GM06990 (cell line): ENCODE data around the gene SPRED1.

Experiments
- DNase-seq: peaks from one replicate; pipeline ENCODE4 v3.0.0-alpha.2; 2011; ENCODE audit not compliant: insufficient read length; ENCODE audit errors: extremely low read depth
- H3K27me3 ChIP-seq: replicated peaks from 2 replicates; pipeline ENCODE4 v1.6.0; 2011; ENCODE audit warnings: low read length; ENCODE audit not compliant: control insufficient read depth, insufficient read depth
- H3K36me3 ChIP-seq: 2 replicates; pipeline ENCODE4 v1.5.1; 2011; ENCODE audit warnings: low read length; ENCODE audit not compliant: control insufficient read depth, insufficient read depth
- H3K4me3 ChIP-seq: replicated peaks from 2 replicates; pipeline ENCODE4 v1.5.1; 2011; ENCODE audit warnings: low read depth, mild to moderate bottlenecking, control low read depth, low read length
- CTCF ChIP-seq: IDR thresholded peaks from 2 replicates; pipeline ENCODE4 v1.5.1; 2011; ENCODE audit warnings: low read length, control low read depth, mild to moderate bottlenecking, inconsistent platforms; ENCODE audit not compliant: insufficient read depth, poor library complexity, severe bottlenecking

SPRED1 gene

GRCh38 chr15:38211249-38211648 lies 41.4 kb upstream of the SPRED1 start:
- Histone ChIP-seq H3K4me3 (no peak overlapping the region), H3K27me3 (no peaks in the 10 kb centered on the region), H3K36me3 (no peaks in the 10 kb centered on the region)
- TF ChIP-seq CTCF = no peak
- no peak for DNase-seq

- no peak overlapping the region for H3K4me3 ChIP-seq
- H3K27me3 ChIP-seq = no peaks in the 10 kb centered on the region
- no peak for DNase-seq
- TF ChIP-seq CTCF = no peak
- H3K36me3 ChIP-seq = no peaks in the 10 kb centered on the region
Observed at GRCh38 chr15:38211811-38212210, 40.8 kb upstream of the SPRED1 start.

- no peak for TF ChIP-seq CTCF
- Histone ChIP-seq H3K4me3 (no peak overlapping the region), H3K36me3 (no peaks in the 10 kb centered on the region), H3K27me3 (no peaks in the 10 kb centered on the region)
- no peak for DNase-seq
Observed at GRCh38 chr15:38212729-38213351, 39.8 kb upstream of the SPRED1 start.

GRCh38 chr15:38213356-38213755 lies 39.3 kb upstream of the SPRED1 start:
- no peak overlapping the region for H3K4me3 ChIP-seq
- no peak for TF ChIP-seq CTCF
- no peak for DNase-seq
- no peaks in the 10 kb centered on the region for H3K36me3 ChIP-seq
- H3K27me3 ChIP-seq = no peaks in the 10 kb centered on the region

GRCh38 chr15:38215707-38216106 lies 36.9 kb upstream of the SPRED1 start:
- no peak overlapping the region for H3K4me3 ChIP-seq
- no peaks in the 10 kb centered on the region for H3K27me3 ChIP-seq
- no peaks in the 10 kb centered on the region for H3K36me3 ChIP-seq
- no peak for TF ChIP-seq CTCF
- no peak for DNase-seq

- TF ChIP-seq CTCF = no peak
- no peak for DNase-seq
- Histone ChIP-seq H3K27me3 (no peaks in the 10 kb centered on the region), H3K36me3 (no peaks in the 10 kb centered on the region), H3K4me3 (no peak overlapping the region)
Observed at GRCh38 chr15:38216763-38217162, 35.9 kb upstream of the SPRED1 start.
